HG03457 (cell line): ENCODE measurements around the gene BTBD9.

Experiments
- ATAC-seq: cut with Tn5 transposase; IDR thresholded peaks from one replicate; pipeline ENCODE4 v1.9.1; 2021; ENCODE audit warnings: moderate number of reproducible peaks; ENCODE audit not compliant: unreplicated experiment

Gene BTBD9

DNA sequence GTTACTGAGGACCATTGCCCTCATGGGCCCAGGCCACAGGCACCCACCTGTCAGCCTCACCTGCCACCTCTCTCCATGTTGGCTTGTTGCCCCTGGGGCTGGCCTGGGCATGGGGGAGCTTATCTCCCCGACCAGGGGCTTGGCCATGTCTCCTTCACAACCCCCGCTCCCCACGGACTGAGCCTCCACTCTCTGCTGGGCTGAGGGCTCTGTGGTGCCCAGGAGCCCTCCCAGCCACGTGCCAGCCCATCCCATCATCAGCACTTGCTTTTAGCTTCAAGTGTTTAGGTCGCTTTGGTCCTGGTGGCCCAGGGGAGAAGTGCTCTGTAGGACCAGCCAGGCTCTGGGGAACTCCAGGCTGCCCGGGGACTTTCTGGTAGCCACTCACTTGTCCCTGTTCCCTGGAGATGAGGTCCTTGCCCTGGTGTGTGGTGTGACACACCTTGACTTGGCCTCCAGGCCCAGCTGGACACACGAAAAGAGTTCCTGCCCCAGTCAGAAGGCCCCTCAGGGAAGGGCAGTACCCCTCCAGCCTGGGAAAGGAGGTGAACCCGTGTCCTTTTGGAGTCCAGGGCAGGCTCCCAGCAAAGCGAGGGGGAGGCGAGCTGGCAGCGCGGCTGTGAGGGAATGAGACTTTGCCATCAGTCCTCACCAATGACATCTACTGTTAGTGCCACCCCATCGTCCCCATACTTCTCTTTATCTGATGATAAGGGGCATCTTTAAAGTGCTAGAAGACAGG, 467.6 kb downstream of the BTBD9 start:
- ATAC-seq, result no peak

GRCh38 chr6:38170666-38171355, 468.9 kb downstream of the BTBD9 start:
- ATAC-seq, result no peak

- ATAC-seq, result no peak
Observed at GRCh38 chr6:38169977-38170526, 469.7 kb downstream of the BTBD9 start.

- ATAC-seq, result no peak
Observed at GRCh38 chr6:38169221-38169976, 470.3 kb downstream of the BTBD9 start.

GRCh38 chr6:38168699-38169098, 471.0 kb downstream of the BTBD9 start:
- no peak for ATAC-seq

DNA sequence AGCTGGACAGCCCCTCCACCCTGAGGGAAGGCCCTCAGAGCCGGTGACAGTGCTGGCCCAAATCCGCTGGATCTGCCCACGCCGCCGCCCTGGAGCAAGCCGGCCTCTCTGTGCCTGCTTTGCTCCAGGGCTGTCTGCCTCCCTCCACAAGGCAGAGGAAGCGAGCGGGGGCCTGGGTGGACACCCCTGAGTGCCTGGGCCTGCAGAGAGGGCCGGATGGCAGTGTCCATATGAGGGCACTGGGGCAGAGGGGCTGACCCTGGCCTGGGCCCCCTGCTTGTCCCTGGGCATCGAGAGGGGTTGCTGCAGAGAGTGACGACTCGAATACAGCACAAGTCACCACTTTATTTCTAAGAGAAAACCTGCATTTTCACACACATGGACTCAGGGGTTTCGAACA, 471.6 kb downstream of the BTBD9 start:
- ATAC-seq, result no peak

DNA sequence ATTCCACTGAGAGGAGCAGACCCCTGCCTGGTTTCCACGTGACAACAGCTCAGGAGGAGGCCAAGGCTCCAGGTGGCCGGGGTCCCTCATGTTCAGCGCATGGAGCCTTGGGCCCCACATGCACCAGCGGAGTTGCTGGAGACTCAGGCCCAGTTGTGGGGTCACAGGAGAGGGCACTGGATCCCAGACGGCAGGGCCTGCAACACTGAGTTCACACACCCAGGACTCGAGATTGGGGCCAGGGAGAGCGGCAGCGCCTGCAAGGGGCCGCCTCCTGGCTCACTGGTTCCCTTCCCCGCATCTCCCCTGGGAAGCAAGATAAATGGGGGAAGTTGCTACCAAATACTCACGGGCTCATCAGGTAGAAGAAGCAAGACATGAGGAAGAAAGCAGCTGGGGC, 472.1 kb downstream of the BTBD9 start:
- no peak for ATAC-seq

GRCh38 chr6:38166411-38167240, 473.1 kb downstream of the BTBD9 start:
- ATAC-seq, result no peak

DNA sequence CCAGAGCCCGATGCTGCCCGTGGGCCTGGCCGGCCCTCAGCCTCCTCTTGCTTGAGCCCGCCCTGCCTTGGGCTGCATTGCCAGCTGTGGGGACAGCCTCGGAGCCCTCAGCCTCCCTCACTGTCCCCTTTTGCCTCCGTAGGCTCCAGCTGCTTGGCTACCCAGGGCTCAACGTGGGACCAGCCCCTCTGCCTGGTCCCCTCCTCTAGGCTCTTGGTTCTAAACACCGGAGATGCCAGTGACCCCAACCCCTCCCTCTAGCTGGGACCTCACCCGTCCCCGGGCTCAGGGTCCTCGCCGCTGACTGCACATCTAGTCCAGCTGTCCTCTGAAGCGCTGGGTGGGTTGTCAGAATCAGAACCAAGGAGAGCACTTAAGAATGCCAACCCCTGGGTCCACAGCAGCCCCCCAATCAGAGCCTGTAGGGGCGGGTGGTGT, 475.0 kb downstream of the BTBD9 start:
- ATAC-seq, result no peak

DNA sequence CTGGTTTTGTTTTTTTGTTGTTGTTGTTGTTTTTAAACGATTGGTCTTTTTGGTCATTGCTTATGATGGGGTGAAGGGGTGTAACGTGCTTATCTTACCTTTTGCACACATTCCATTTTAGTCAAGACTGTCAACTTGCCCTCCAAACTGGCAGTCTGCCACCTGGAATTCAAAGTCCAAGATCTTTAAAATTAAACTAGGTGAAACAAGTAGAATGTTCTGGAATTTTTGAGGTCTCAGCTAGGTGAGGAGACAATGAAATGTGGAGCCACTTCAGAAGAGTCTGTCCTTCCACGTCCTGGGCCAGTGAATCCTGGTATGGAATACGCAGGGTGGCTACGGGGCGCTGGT, 475.6 kb downstream of the BTBD9 start:
- no peak for ATAC-seq

DNA sequence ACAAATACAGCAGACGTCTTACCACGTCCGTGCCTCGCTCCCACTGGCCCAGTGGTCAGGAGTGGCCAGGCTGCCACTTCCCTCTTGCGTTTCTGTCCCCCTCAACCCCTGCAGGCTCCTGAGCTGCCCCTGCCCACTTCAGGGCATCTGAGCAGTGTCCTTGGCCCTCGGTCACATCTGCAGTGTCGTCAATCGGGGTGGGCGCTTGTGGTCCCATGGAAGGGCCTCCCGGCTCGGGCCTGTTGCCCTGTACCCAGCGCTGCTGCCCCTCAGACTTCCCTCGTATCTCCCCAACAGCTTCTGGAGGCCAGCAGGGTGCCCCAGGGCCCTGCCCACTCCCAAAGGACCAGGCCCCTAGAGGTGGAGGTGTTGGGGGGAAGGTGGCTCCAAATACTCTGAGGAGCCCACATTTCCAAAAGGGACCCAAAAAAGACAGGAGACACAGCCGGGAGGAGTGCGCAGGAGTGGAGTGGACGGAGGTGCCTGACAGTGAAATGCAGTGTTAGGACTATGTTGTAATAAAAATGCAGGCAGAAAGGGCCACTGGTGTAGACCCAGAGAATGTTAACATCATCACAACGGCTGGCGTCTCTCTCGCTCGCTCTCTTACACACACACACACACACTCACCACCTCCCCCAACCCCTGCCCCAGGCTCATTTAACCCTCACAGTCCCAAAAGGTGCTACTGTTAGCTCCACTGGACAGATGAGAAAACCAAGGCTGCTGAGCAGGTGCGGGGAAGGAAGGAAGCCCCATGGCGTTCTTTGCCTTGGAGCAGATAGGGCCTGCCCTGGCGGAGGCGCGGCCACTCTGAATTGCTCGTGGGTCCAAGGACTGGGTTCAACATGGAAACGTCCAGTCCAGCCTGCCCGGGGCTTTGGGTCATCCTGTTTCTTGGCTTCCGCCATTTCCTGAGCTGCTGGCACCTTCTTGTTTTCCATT, 476.3 kb downstream of the BTBD9 start:
- ATAC-seq, result no peak

- no peak for ATAC-seq
Observed at GRCh38 chr6:38162493-38163185, 477.1 kb downstream of the BTBD9 start.

GRCh38 chr6:38161754-38162492, 477.8 kb downstream of the BTBD9 start:
- ATAC-seq, result no peak

- no peak for ATAC-seq
Observed at GRCh38 chr6:38161331-38161730, 478.4 kb downstream of the BTBD9 start.

DNA sequence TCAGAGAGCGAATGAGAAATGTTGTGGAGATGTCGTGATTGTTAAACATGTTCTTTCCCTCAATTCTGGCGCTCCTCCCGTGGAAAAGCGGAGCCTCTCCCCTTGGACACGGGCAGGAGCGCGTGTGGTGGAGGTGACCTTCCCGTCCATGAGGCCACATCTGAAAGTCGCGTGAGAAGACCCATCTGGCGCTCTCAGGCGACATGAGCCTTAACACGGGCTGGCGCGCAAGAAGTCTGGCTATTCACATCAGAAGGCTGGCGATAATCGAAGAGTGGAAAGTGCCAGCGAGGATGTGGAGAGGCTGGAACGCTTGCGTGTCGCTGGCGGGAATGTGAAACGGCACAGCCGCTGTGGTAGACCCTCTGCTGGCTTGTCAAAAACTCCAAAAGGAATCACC, 478.9 kb downstream of the BTBD9 start:
- no peak for ATAC-seq

GRCh38 chr6:38159596-38159995, 480.1 kb downstream of the BTBD9 start:
- ATAC-seq, result no peak

DNA sequence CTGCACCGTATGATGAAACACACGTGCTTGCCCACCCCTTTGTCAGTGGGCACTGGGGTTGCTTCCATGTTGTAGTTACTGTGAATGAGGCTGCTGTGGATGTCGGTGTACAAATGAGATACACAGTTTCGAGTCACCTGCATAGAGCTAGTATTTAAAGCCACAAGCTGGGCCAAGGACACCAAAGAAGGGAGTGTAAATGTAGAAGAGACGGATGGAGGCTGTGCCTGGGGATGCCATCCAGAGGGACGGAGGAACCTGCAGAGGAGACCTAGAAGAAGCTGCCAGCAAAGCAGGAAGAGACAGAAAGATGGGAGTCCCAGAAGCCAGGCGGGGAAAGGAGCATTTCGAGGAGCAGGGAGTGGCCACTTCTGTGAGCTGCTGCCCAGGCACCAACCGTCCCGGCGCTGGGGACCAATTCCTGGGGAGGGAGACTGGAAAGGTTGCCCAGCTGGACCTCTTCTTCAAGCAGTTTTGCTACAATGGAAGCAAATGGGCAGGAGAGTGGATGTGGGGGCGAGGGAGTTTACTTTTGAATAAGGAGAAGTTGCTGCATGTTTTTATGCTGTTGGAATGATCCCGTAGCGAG, 480.9 kb downstream of the BTBD9 start:
- no peak for ATAC-seq

DNA sequence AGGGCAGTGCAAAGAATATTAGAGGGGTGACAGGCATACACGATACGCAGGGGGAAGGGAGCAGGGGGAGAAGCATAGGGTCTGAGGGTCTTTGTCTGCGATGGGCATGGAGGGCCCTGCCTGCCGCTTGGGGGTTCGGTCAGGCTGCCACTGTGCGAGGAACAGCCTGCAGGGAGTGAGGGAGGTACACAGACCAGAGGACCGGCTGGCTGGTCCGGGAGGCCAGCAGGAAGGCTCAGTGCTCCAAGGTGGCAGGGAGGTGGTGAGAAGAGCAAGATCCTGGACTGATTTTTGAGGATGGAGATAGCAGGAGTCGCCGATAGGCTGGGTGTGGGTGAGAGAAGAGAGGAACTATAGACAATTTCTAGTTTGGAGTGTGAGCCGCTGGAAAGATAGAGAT, 481.8 kb downstream of the BTBD9 start:
- ATAC-seq, result no peak
